ENCODE measurements around the gene ATG7.

GRCh38 chr3:11566916-11567315 is 294.7 kb downstream of the ATG7 start:
- TF ChIP-seq CTCF (IDR thresholded peaks at IDR 0.05) (no peak), POLR2A (IDR thresholded peaks at IDR 0.05) (no peak)

Data from heart left ventricle (tissue), 13 donors.